ENCODE data around the gene ZNF630.

DNA sequence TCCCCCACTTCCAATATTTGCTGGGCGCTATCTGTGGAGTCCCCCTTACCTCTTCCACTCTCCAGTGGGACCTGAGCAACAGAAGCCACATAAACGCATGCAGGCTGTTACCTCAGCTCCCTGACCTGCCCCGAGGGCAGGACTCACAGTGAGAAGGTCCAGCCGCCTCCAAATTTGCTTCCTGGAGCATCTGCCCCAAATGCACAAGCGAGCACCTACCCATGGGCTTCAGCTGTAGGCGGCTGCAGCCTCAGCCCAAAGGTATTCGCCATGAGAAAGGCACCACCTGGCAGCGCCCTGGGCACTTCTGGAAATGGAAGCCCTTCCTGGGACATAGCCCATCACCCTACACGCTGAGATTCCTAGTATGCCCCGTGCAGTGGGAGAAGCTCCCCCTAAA, 41.2 kb downstream of the ZNF630 start:
- TF ChIP-seq POLR2A (IDR thresholded peaks at IDR 0.05; ENCODE audit: low read depth, low read length), result no peak
- TF ChIP-seq POLR2AphosphoS5 (IDR thresholded peaks at IDR 0.05; ENCODE audit: low read depth, low read length), result no peak
- no peak for TF ChIP-seq POU2F2 (IDR thresholded peaks at IDR 0.05; ENCODE audit: low read depth, low read length)
